HEK293T (cell line): ENCODE measurements around the gene IL4R.

Experiments
- ELF4 ChIP-seq: fragments of 450-650 bp; IDR thresholded peaks from 2 replicates; pipeline ENCODE4 v1.6.1; 2017; ENCODE audit warnings: antibody characterized with exemption
- FOXA1 ChIP-seq: fragments of 450-650 bp; IDR thresholded peaks from 2 replicates; pipeline ENCODE4 v1.6.1; 2016; ENCODE audit warnings: mild to moderate bottlenecking
- FOXK2 ChIP-seq: fragments of 450-650 bp; IDR thresholded peaks from 2 replicates; pipeline ENCODE4 v1.6.1; 2016; ENCODE audit warnings: mild to moderate bottlenecking
- FOXM1 ChIP-seq: fragments of 450-650 bp; IDR thresholded peaks from 2 replicates; pipeline ENCODE4 v1.6.1; 2017; ENCODE audit warnings: mild to moderate bottlenecking, borderline replicate concordance
- HDGF ChIP-seq: fragments of 450-650 bp; IDR thresholded peaks from 2 replicates; pipeline ENCODE4 v1.6.1; 2017; ENCODE audit warnings: antibody characterized with exemption, borderline replicate concordance
- LEF1 ChIP-seq: fragments of 450-650 bp; IDR thresholded peaks from 2 replicates; pipeline ENCODE4 v1.6.1; 2017; ENCODE audit warnings: mild to moderate bottlenecking, borderline replicate concordance
- NFRKB ChIP-seq: fragments of 450-650 bp; IDR thresholded peaks from 2 replicates; pipeline ENCODE4 v1.6.1; 2016; ENCODE audit warnings: mild to moderate bottlenecking, moderate library complexity
- SUZ12 ChIP-seq: fragments of 450-650 bp; IDR thresholded peaks from 2 replicates; pipeline ENCODE4 v1.6.1; 2016; ENCODE audit warnings: mild to moderate bottlenecking
- TARDBP ChIP-seq: fragments of 450-650 bp; IDR thresholded peaks from 2 replicates; pipeline ENCODE4 v1.6.1; 2016
- ZNF384 ChIP-seq: fragments of 450-650 bp; IDR thresholded peaks from 2 replicates; pipeline ENCODE4 v1.6.1; 2016
- TF ChIP-seq, protein P1 (sequence below): fragments of 450-650 bp; IDR thresholded peaks from 2 replicates; pipeline ENCODE4 v1.6.1; 2016

GRCh38 chr16:27410761-27411160, 97.0 kb downstream of the IL4R start:
- no peak for TF ChIP-seq HDGF
- TF ChIP-seq TARDBP, result no peak
- no peak for TF ChIP-seq FOXA1
- no peak for TF ChIP-seq ZNF384
- no peak for TF ChIP-seq NFRKB
- no peak for TF ChIP-seq ELF4
- TF ChIP-seq LEF1, result no peak
- no peak for TF ChIP-seq FOXK2
- TF ChIP-seq SUZ12, result no peak
- TF ChIP-seq, protein P1, sequence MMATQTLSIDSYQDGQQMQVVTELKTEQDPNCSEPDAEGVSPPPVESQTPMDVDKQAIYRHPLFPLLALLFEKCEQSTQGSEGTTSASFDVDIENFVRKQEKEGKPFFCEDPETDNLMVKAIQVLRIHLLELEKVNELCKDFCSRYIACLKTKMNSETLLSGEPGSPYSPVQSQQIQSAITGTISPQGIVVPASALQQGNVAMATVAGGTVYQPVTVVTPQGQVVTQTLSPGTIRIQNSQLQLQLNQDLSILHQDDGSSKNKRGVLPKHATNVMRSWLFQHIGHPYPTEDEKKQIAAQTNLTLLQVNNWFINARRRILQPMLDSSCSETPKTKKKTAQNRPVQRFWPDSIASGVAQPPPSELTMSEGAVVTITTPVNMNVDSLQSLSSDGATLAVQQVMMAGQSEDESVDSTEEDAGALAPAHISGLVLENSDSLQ, result no peak
- no peak for TF ChIP-seq FOXM1
